K562 (cell line): ENCODE measurements around the gene CLCN2. TPM values are rescaled to one million over a fixed set of nuclear protein-coding genes. Genes with fewer than 3 reads are reported as not detected.

Source experiments
- ATAC-seq: fragments of 200-7000 bp; cut with Tn5 transposase; 3 replicates; pipeline ENCODE4 v1.9.1; 2020; ENCODE audit warnings: moderate library complexity
- BruUV-seq: library from RNA; stranded (reverse); fragments of 400-500 nt; replicated peaks from 2 replicates; lab custom pipeline; 2021; lab: Mats Ljungman, UMichigan
- CTCF ChIA-PET: fragments of 300-600 bp; formaldehyde crosslinking; extraction: SDS; loops from one replicate; lab custom pipeline; 2021; ENCODE audit warnings: low intra/inter-chr PET ratio; lab: Yijun Ruan, JAX
- POLR2A ChIA-PET: fragments of 300-600, 350-650 bp; sonication (Branson Sonifier 250); formaldehyde crosslinking; extraction: SDS; loops from one replicate; lab custom pipeline; 2021; ENCODE audit warnings: antibody characterized with exemption, inconsistent platforms; lab: Yijun Ruan, JAX
- DNase-seq, 4 experiments: peaks; one replicate each; pipeline versions ENCODE4 v3.0.0 to v3.0.0-alpha.2; 2011 to 2018; ENCODE audit warnings: low spot score in 3 of 4, mixed read lengths in 3 of 4; ENCODE audit errors: extremely low read depth in 1 of 4
- FAIRE-seq: peaks from 2 replicates; lab custom pipeline; 2011; peaks lifted over from hg19 to GRCh38; lab: Jason Lieb, UNC
- H2AFZ ChIP-seq: 2 replicates; pipeline ENCODE4 v1.6.0; 2011; ENCODE audit warnings: low read depth, low read length, control low read depth, inconsistent platforms
- H3K27ac ChIP-seq: fragments of 200-600 bp; 3 replicates; pipeline ENCODE4 v1.8.0; 2011; ENCODE audit warnings: low read depth, mild to moderate bottlenecking, control low read depth, inconsistent platforms, low read length, moderate library complexity, mixed read lengths; ENCODE audit errors: extremely low read depth
- H3K27me3 ChIP-seq, 2 experiments: fragments of 300-600 bp in 1 of 2; 2 replicates in 1 of 2; 3 replicates in 1 of 2; pipeline versions ENCODE4 v1.6.0 to v1.8.0; 2011; ENCODE audit warnings: inconsistent platforms in 2 of 2, low read length in 2 of 2, mild to moderate bottlenecking in 1 of 2, mixed read lengths in 1 of 2, moderate library complexity in 1 of 2; ENCODE audit not compliant: control insufficient read depth in 2 of 2, insufficient read depth in 2 of 2
- H3K36me3 ChIP-seq: fragments of 300-600 bp; 3 replicates; pipeline ENCODE4 v1.8.0; 2011; ENCODE audit warnings: mild to moderate bottlenecking, low read length, inconsistent platforms; ENCODE audit not compliant: control insufficient read depth, insufficient read depth
- H3K4me1 ChIP-seq, 2 experiments: fragments of 200-600 bp in 1 of 2; replicated peaks in 1 of 2; 2 replicates in 1 of 2; 3 replicates in 1 of 2; pipeline versions ENCODE4 v1.5.1 to v1.8.0; 2011; ENCODE audit warnings: inconsistent platforms in 2 of 2, low read length in 2 of 2, mild to moderate bottlenecking in 1 of 2, mixed read lengths in 1 of 2, moderate library complexity in 1 of 2; ENCODE audit not compliant: control insufficient read depth in 2 of 2, insufficient read depth in 2 of 2
- H3K4me2 ChIP-seq: 2 replicates; pipeline ENCODE4 v1.6.1; 2011; ENCODE audit warnings: low read length, control low read depth, inconsistent platforms, mixed read lengths; ENCODE audit not compliant: insufficient read depth
- H3K4me3 ChIP-seq: fragments of 200-600 bp; sonication (generic), shearing (Covaris generic); 2 replicates; pipeline ENCODE4 v1.5.1; 2016; ENCODE audit warnings: control low read depth, inconsistent platforms
- H3K79me2 ChIP-seq: fragments of 200-600 bp; 3 replicates; pipeline ENCODE4 v1.8.0; 2011; ENCODE audit warnings: low read length, inconsistent platforms; ENCODE audit not compliant: control insufficient read depth, insufficient read depth
- H3K9ac ChIP-seq, 2 experiments: 2 replicates each; pipeline versions ENCODE4 v1.6.0 to v1.6.1; 2011; ENCODE audit warnings: low read depth in 2 of 2, low read length in 2 of 2, control low read depth in 1 of 2, inconsistent platforms in 1 of 2, mild to moderate bottlenecking in 1 of 2, mixed read lengths in 1 of 2; ENCODE audit not compliant: insufficient read depth in 1 of 2
- H3K9me1 ChIP-seq: one replicate; pipeline ENCODE4 v1.6.0; 2011; ENCODE audit warnings: inconsistent platforms, mild to moderate bottlenecking, low read length, moderate library complexity; ENCODE audit not compliant: control insufficient read depth, insufficient read depth
- H3K9me3 ChIP-seq: replicated peaks from 2 replicates; pipeline ENCODE4 v1.5.1; 2011; ENCODE audit warnings: low read depth, low read length, inconsistent platforms; ENCODE audit not compliant: control insufficient read depth, insufficient read depth
- H4K20me1 ChIP-seq: replicated peaks from 2 replicates; pipeline ENCODE4 v1.6.1; 2011; ENCODE audit warnings: low read length, inconsistent platforms, mixed read lengths; ENCODE audit not compliant: control insufficient read depth, insufficient read depth
- ARNT ChIP-seq, 2 experiments: fragments of 450-650 bp; IDR thresholded peaks; 2 replicates each; pipeline ENCODE4 v1.6.1; 2016; ENCODE audit warnings: mild to moderate bottlenecking in 1 of 2
- BRCA1 ChIP-seq, 2 experiments: fragments of 450-650 bp in 1 of 2; sonication (generic) in 1 of 2; formaldehyde crosslinking in 1 of 2; IDR thresholded peaks; 2 replicates each; pipeline versions ENCODE4 v1.5.0 to v1.6.1; 2017 to 2020; ENCODE audit warnings: mild to moderate bottlenecking in 1 of 2, missing genetic modification reagents in 1 of 2
- CCNT2 ChIP-seq: IDR thresholded peaks from 2 replicates; pipeline ENCODE4 v1.6.1; 2011; ENCODE audit warnings: borderline replicate concordance, low read depth, mild to moderate bottlenecking, moderate library complexity, mixed read lengths, low read length; ENCODE audit not compliant: insufficient read length; ENCODE audit errors: extremely low read depth
- FOXP4 ChIP-seq: sonication (generic); formaldehyde crosslinking; IDR thresholded peaks from 2 replicates; pipeline ENCODE4 v1.8.0; 2022; ENCODE audit warnings: mild to moderate bottlenecking, missing genetic modification reagents, borderline replicate concordance
- HDGF ChIP-seq: fragments of 450-650 bp; IDR thresholded peaks from 2 replicates; pipeline ENCODE4 v1.6.1; 2016
- KDM2B ChIP-seq: fragments of 250-450 bp; sonication (Bioruptor Pico); IDR thresholded peaks from 2 replicates; pipeline ENCODE4 v1.8.0; 2021; ENCODE audit warnings: mild to moderate bottlenecking, moderate library complexity
- KLF6 ChIP-seq: fragments of 250-450 bp; sonication (Bioruptor Pico); IDR thresholded peaks from 2 replicates; pipeline ENCODE4 v1.4.0; 2020; ENCODE audit warnings: mild to moderate bottlenecking, moderate library complexity, borderline replicate concordance
- PCBP1 ChIP-seq: fragments of 200-400 bp; formaldehyde crosslinking; IDR thresholded peaks from 2 replicates; pipeline ENCODE4 v1.6.1; 2018; ENCODE audit warnings: mild to moderate bottlenecking, low read depth, low read length; ENCODE audit not compliant: poor library complexity, severe bottlenecking
- ZBTB34 ChIP-seq: fragments of 250-450 bp; sonication (Bioruptor Pico); IDR thresholded peaks from 2 replicates; pipeline ENCODE4 v1.8.0; 2021; ENCODE audit warnings: mild to moderate bottlenecking, moderate library complexity
- ZBTB7A ChIP-seq: IDR thresholded peaks from 2 replicates; pipeline ENCODE4 v1.6.1; 2011; ENCODE audit warnings: low read depth, mild to moderate bottlenecking, low read length, moderate library complexity, borderline replicate concordance; ENCODE audit not compliant: control insufficient read depth
- ZNF263 ChIP-seq: sonication (generic); formaldehyde crosslinking; IDR thresholded peaks from 2 replicates; pipeline ENCODE4 v1.8.0; 2022; ENCODE audit warnings: mild to moderate bottlenecking, missing genetic modification reagents, borderline replicate concordance
- WGBS: fragments of 100-300 bp; shearing (Covaris generic); methylation state at CpG from one replicate; pipeline ENCODE4 v1.1.6; 2016; ENCODE audit warnings: low coverage, mixed read lengths; ENCODE audit not compliant: insufficient coverage; ENCODE audit errors: missing lambda C conversion rate; 5-methylcytosine and 5-hydroxymethylcytosine counted together
- in situ Hi-C: fragments of 300-500 bp; cut with MboI; formaldehyde crosslinking; loops from 4 replicates; pipeline ENCODE4 v1.15.0; 2018; ENCODE audit warnings: inconsistent platforms, mixed read lengths
- intact Hi-C: fragments of 100-400 bp; cut with micrococcal nuclease; formaldehyde crosslinking; loops from 2 replicates; pipeline ENCODE4 v1.14.2; 2022
- polyA plus RNA-seq, 8 experiments: library from polyadenylated mRNA; depleted of rRNA in 4 of 8; stranded (reverse) in 5 of 8; unstranded in 3 of 8; fragments of >200 nt; fragmentation: Nextera tagmentation in 2 of 8; fragmentation: Illumina TruSeq in 1 of 8; extraction: Ambion mirVana in 2 of 8; extraction: Trizol in 1 of 8; gene quantifications; 2 replicates each; pipeline versions ENCODE4 v1.2.1 to v1.2.3, GENCODE V29; 2011 to 2014; ENCODE audit warnings: inconsistent platforms in 1 of 8, missing spikeins in 1 of 8
- total RNA-seq, 7 experiments: library from RNA; depleted of rRNA in 6 of 7; stranded (reverse); fragments of >200 nt in 6 of 7; fragmentation: Illumina TruSeq in 2 of 7; extraction: Trizol in 2 of 7; gene quantifications; 2 replicates each; pipeline versions ENCODE4 v1.2.1 to v1.2.3, GENCODE V29; 2011 to 2021; ENCODE audit warnings: low replicate concordance in 1 of 7
- TF ChIP-seq, protein P1 (sequence below): sonication (generic); formaldehyde crosslinking; IDR thresholded peaks from 2 replicates; pipeline ENCODE4 v1.8.0; 2023; ENCODE audit warnings: mild to moderate bottlenecking, missing genetic modification reagents

CLCN2 gene
- total and polyA plus RNA-seq, 9 of the 15 experiments (the other 6 are each of a cell fraction or from before 2014, with no cell fraction given) = 0.10 to 14.0 (median 6.9) TPM

DNA sequence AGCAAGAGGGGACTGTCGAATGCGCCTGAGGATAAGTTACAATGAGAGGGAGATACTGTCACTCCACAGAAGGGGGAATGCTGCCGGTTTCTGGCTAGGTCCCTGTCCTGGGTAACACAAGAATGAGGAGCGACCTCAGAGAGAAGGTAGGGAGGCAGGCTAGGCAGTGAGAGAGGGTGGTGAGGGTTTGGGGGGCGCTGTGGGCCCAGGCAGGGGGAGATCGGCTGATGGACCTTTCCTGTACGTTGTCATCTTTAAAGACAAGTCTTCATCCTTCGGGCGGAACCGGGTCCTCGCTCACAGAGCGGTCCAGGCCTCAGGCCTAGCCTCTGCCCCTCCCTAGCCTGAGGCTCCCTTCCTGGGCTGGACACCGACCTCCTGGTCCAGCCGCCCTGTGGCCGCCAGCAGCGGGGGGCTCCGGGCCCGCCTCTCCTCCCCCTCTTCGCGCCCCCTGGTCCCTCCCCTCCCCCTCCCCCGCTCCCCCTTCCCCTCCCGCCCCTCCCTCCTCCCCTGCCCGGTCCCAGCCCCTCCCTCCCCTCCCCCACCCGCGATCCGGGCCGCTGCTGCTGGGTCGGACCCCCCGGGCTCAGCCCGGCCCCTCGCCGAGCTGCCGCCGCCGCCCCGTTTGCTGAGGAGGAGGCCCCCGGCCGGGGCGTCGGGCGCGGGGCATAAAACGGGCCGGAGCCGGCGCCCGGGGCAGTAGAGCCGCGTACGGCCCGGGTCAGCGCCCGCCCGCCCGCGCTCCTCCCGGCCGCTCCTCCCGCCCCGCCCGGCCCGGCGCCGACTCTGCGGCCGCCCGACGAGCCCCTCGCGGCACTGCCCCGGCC, 18.2 kb upstream of the CLCN2 start, which contains the start of gene CHRD:
Gene CHRD, plus strand, starts transcription at position 697 of the 827 bp plus-strand sequence. CDS start 265 bp downstream, outside the sequence.
- intact Hi-C loops = loop anchor here (10.0 kb wide), 2 partner anchors 335 to 395 kb away; partner anchors contain the start of gene MAGEF1
- peaks cover 18 to 36% of the 10 kb centered on the region in 2 experiments for H3K27me3 ChIP-seq
- POLR2A ChIA-PET = no interaction called here

More for the DNA sequence above, 18.2 kb upstream of the CLCN2 start, which contains the start of gene CHRD:
- no peaks in the 10 kb centered on the region for H3K36me3 ChIP-seq
- ATAC-seq (peak; percentile 9; the same call in 2 of the 3 replicates), DNase-seq (no peak), FAIRE-seq (no peak)
- H3K9ac ChIP-seq = peak within 1 kb of the TSS in 1 of 2 experiments; percentile 51; a peak in 1 of 4 replicates
- H3K4me1 ChIP-seq = peaks cover 5 to 34% of the 10 kb centered on the region in 2 experiments; a peak in 4 of 5 replicates
- peak within 1 kb of the TSS; percentile 35 for H3K4me3 ChIP-seq
- TF ChIP-seq BRCA1 (IDR thresholded peaks at IDR 0.05) = no peak
- TF ChIP-seq BRCA1 (CRISPR knock-in tag; IDR thresholded peaks at IDR 0.05) = no peak
- no peak for TF ChIP-seq KDM2B
- TF ChIP-seq HDGF = no peak
- TF ChIP-seq, protein P1, sequence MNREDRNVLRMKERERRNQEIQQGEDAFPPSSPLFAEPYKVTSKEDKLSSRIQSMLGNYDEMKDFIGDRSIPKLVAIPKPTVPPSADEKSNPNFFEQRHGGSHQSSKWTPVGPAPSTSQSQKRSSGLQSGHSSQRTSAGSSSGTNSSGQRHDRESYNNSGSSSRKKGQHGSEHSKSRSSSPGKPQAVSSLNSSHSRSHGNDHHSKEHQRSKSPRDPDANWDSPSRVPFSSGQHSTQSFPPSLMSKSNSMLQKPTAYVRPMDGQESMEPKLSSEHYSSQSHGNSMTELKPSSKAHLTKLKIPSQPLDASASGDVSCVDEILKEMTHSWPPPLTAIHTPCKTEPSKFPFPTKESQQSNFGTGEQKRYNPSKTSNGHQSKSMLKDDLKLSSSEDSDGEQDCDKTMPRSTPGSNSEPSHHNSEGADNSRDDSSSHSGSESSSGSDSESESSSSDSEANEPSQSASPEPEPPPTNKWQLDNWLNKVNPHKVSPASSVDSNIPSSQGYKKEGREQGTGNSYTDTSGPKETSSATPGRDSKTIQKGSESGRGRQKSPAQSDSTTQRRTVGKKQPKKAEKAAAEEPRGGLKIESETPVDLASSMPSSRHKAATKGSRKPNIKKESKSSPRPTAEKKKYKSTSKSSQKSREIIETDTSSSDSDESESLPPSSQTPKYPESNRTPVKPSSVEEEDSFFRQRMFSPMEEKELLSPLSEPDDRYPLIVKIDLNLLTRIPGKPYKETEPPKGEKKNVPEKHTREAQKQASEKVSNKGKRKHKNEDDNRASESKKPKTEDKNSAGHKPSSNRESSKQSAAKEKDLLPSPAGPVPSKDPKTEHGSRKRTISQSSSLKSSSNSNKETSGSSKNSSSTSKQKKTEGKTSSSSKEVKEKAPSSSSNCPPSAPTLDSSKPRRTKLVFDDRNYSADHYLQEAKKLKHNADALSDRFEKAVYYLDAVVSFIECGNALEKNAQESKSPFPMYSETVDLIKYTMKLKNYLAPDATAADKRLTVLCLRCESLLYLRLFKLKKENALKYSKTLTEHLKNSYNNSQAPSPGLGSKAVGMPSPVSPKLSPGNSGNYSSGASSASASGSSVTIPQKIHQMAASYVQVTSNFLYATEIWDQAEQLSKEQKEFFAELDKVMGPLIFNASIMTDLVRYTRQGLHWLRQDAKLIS = no peak
- no peak for TF ChIP-seq FOXP4 (CRISPR knock-in tag)
- TF ChIP-seq CCNT2 = no peak
- TF ChIP-seq KLF6 (CRISPR knock-in tag) = no peak
- TF ChIP-seq ZNF263 (CRISPR knock-in tag) = peak; percentile 76
- no peak for TF ChIP-seq ZBTB34 (CRISPR knock-in tag)
- no peak for TF ChIP-seq ARNT (IDR thresholded peaks at IDR 0.05)
- peak; percentile 21 for TF ChIP-seq PCBP1
- peak; percentile 26; the same call in 1 of the 2 replicates for TF ChIP-seq ZBTB7A
- in situ Hi-C loops = no loop called here
- CTCF ChIA-PET = no interaction called here
- 77% methylated on average over 6 of the region's 71 CpGs for WGBS
- H4K20me1 ChIP-seq = 0 out of 2 replicates have a peak, but pooled peaks cover 3% of the 10 kb centered on the region
- BruUV-seq = no TSS peak
- H3K9me3 ChIP-seq = no peaks in the 10 kb centered on the region
- H3K27ac ChIP-seq = no peak within 1 kb of the TSS
- no peak within 1 kb of the TSS for H3K4me2 ChIP-seq
- H3K79me2 ChIP-seq = no peaks in the 10 kb centered on the region
- H2AFZ ChIP-seq = 0 out of 2 replicates have a peak within 1 kb of the TSS, but pooled peaks have one; percentile 45
- H3K9me1 ChIP-seq = no peaks in the 10 kb centered on the region
